Testis (tissue), 3 donors: ENCODE results near the gene MMP17. TPM values are rescaled to one million over a fixed set of nuclear protein-coding genes. Genes with fewer than 3 reads are reported as not detected.

Experiments
- DNase-seq: peaks from one replicate; pipeline ENCODE4 v3.0.0-alpha.2; 2019
- H3K27ac ChIP-seq, 2 donors: fragments of 200-600 bp; sonication (generic); one replicate each; pipeline ENCODE4 v1.5.1; 2019
- H3K27me3 ChIP-seq: fragments of 200-600 bp; sonication (generic); one replicate; pipeline ENCODE4 v1.5.1; 2019
- H3K36me3 ChIP-seq: fragments of 200-600 bp; sonication (generic); one replicate; pipeline ENCODE4 v1.5.1; 2017; ENCODE audit warnings: low read depth; ENCODE audit errors: missing control alignments
- H3K4me1 ChIP-seq: fragments of 200-600 bp; sonication (generic); one replicate; pipeline ENCODE4 v1.5.1; 2019
- H3K4me3 ChIP-seq, 2 donors: fragments of 200-600 bp; sonication (generic); one replicate each; pipeline ENCODE4 v1.5.1; 2017 to 2019
- H3K9me3 ChIP-seq: fragments of 200-600 bp; sonication (generic); one replicate; pipeline ENCODE4 v1.5.1; 2017
- CTCF ChIP-seq, 3 experiments: fragments of 450-650 bp in 2 of 3; fragments of 200-600 bp in 1 of 3; sonication (generic) in 1 of 3; IDR thresholded peaks; one replicate each; pipeline ENCODE4 v1.5.1; 2016 to 2019; ENCODE audit warnings: antibody characterized with exemption in 3 of 3, mild to moderate bottlenecking in 2 of 3, moderate library complexity in 1 of 3
- POLR2A ChIP-seq: fragments of 450-650 bp; IDR thresholded peaks from one replicate; pipeline ENCODE4 v1.6.1; 2017; ENCODE audit warnings: antibody characterized with exemption, mild to moderate bottlenecking, moderate library complexity
- WGBS, 2 donors: methylation state at CpG; one replicate each; pipeline ENCODE4 v1.1.5; 2018; 5-methylcytosine and 5-hydroxymethylcytosine counted together
- intact Hi-C: fragments of 100-400 bp; cut with DNase I; formaldehyde crosslinking; loops from one replicate; pipeline ENCODE4 v1.15.1; 2023; ENCODE audit warnings: low total_unique reads
- polyA plus RNA-seq: library from polyadenylated mRNA; stranded (reverse); fragments of 350-450 nt; fragmentation: Illumina TruSeq; extraction: RNeasy Lipid Tissue Mini Kit (QIAGEN cat#74804); gene quantifications from one replicate; pipeline ENCODE4 v1.2.3, GENCODE V29; 2014; ENCODE audit warnings: low read depth, low replicate concordance; ENCODE audit not compliant: insufficient read depth
- total RNA-seq, 2 donors: library from RNA; depleted of rRNA; stranded (reverse); fragments of >200 nt; gene quantifications; one replicate each; pipeline ENCODE4 v1.2.3, GENCODE V29; 2016

Gene MMP17
- total and polyA plus RNA-seq, 3 donors from 2014 or later = 13.2 to 23.3 (median 16.1) TPM

- intact Hi-C loops = no loop called here
- Histone ChIP-seq H3K4me3 (no peak overlapping the region), H3K27me3 (no peaks in the 10 kb centered on the region), H3K36me3 (no peaks in the 10 kb centered on the region), H3K9me3 (no peaks in the 10 kb centered on the region), H3K27ac (no peak overlapping the region), H3K4me1 (no peaks in the 10 kb centered on the region)
- DNase-seq = no peak
- TF ChIP-seq CTCF (IDR thresholded peaks at IDR 0.05) = no peak
- TF ChIP-seq POLR2A = no peak
- 78 to 81% methylated on average over 23 to 24 of the region's 24 CpGs for WGBS, 2 donors
Measured at GRCh38 chr12:131863711-131864396, 35.7 kb downstream of the MMP17 start.

GRCh38 chr12:131864469-131864868 lies 36.3 kb downstream of the MMP17 start:
- no peaks in the 10 kb centered on the region for H3K36me3 ChIP-seq
- intact Hi-C loops = no loop called here
- TF ChIP-seq POLR2A (no peak), CTCF (IDR thresholded peaks at IDR 0.05) (no peak)
- H3K4me3 ChIP-seq = no peak overlapping the region
- H3K27ac ChIP-seq = no peak overlapping the region
- no peaks in the 10 kb centered on the region for H3K4me1 ChIP-seq
- no peaks in the 10 kb centered on the region for H3K27me3 ChIP-seq
- no peak for DNase-seq
- no peaks in the 10 kb centered on the region for H3K9me3 ChIP-seq
- WGBS, 2 donors = 91 to 93% methylated on average over 8 of the region's 8 CpGs

DNA sequence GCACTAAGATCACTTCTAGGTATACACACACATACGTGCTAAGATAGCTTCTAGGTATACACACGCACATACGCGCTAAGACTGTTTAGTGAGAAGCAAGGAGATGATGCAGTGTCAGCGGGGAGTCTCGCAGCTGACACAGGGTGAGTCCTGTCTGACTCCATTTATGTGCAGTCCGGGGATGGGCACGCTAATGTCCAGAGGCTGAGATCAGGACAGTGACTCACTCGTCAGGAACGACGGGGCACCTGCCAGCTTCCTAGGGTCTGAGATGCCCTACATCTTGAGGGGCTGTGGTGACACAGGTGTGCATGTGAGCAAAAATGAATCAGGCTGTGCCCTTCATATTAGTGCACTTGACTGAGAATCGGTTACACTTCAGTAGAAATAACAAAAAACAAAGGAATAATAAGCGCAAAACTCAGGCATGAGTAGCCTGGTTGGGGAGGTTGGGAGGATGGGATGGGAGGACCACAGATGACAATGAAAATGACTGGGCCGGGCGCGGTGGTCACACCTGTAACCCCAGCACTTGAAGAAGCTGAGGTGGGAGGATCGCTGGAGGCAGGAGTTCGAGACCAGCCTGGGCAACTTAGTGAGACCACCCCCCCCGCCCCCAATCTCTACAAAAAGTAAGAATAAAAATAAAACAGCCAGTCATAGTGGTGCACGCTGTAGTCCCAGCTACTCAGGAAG lies 37.1 kb downstream of the MMP17 start:
- 90 to 94% methylated on average over 20 of the region's 20 CpGs for WGBS, 2 donors
- Histone ChIP-seq H3K4me3 (no peak overlapping the region), H3K27ac (no peak overlapping the region), H3K4me1 (no peaks in the 10 kb centered on the region), H3K9me3 (no peaks in the 10 kb centered on the region), H3K27me3 (no peaks in the 10 kb centered on the region), H3K36me3 (no peaks in the 10 kb centered on the region)
- DNase-seq = no peak
- intact Hi-C loops = no loop called here
- TF ChIP-seq CTCF (IDR thresholded peaks at IDR 0.05) = no peak
- no peak for TF ChIP-seq POLR2A

- H3K9me3 ChIP-seq = no peaks in the 10 kb centered on the region
- DNase-seq = no peak
- WGBS, 2 donors = 83 to 88% methylated on average over 10 of the region's 10 CpGs
- no peaks in the 10 kb centered on the region for H3K27me3 ChIP-seq
- no peaks in the 10 kb centered on the region for H3K4me1 ChIP-seq
- no peak overlapping the region for H3K4me3 ChIP-seq
- no peak overlapping the region for H3K27ac ChIP-seq
- TF ChIP-seq CTCF (IDR thresholded peaks at IDR 0.05) = no peak
- TF ChIP-seq POLR2A = no peak
- intact Hi-C loops = no loop called here
- H3K36me3 ChIP-seq = no peaks in the 10 kb centered on the region
Measured at GRCh38 chr12:131867471-131867870, 39.3 kb downstream of the MMP17 start.
